ENCODE measurements around the gene SLC26A4.
A peak's percentile ranks its signal among the peaks of the same experiment; 100 is the strongest.
"Not testable (repeated sequence)": the region's sequence is repeated elsewhere in the genome, so short reads cannot be mapped to it uniquely, and the experiment has no call there.

Gene SLC26A4

DNA sequence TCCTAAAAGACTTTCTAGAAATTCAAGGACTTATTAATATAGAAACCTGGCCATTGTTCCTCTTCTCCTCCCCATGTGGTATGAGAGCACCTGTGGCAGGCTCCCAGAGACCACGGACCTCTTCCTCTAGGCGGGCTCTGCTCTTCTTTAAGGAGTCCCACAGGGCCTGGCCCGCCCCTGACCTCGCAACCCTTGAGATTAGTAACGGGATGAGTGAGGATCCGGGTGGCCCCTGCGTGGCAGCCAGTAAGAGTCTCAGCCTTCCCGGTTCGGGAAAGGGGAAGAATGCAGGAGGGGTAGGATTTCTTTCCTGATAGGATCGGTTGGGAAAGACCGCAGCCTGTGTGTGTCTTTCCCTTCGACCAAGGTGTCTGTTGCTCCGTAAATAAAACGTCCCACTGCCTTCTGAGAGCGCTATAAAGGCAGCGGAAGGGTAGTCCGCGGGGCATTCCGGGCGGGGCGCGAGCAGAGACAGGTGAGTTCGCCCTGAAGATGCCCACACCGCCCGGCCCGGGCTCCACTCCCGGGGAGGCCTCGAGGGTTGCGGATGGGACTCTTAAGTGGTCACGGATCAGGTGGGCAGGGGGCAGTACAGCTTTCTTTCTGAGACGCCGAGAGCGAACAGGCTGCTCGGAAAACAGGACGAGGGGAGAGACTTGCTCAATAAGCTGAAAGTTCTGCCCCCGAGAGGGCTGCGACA, at the start of gene SLC26A4:
Gene SLC26A4 (plus strand): TSS at position 448 of the 700 bp plus-strand sequence. CDS start 814 bp downstream, outside the sequence.
- DNase-seq (ENCODE audit: low spot score): no peak

DNA sequence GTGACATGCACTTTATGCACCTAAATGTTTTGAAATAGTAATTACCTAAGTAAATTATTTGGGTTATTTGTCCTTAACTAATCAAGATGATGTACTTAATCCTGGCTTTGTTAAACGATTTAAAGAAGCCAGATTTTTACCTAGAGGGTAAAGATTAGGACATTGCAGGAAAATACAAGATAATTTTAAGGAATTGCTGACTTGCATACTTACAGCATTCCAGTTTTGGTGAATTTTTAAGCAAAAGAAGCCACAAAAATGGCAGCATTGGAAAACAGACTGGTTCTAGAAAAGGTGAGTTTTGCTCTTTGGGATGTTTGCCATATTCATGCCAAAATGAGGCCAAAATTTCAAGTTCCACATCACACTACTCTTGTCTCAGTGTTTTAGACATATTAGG, 47.2 kb upstream of the SLC26A4 start:
- no peak for DNase-seq (ENCODE audit: low spot score)

DNA sequence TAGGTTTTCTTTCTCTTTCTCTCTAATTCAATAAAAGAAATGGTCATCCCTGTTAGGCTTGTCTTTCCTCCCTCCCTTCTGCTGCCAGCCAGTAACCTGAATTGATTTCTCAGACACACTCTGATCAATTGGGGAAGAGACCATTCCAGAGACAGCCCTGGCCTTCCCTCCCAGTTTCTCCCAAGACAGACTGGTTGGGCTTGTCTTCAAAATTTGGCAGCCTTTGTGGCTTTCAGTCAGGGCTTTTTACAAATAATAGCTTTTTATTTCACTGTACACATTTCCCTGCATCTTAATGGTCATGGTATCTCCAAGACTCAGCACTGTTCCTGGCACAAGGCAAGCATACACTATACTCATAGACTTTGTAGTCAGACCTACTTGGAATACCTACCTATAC, 46.7 kb upstream of the SLC26A4 start:
- no peak for DNase-seq (ENCODE audit: low spot score)

DNA sequence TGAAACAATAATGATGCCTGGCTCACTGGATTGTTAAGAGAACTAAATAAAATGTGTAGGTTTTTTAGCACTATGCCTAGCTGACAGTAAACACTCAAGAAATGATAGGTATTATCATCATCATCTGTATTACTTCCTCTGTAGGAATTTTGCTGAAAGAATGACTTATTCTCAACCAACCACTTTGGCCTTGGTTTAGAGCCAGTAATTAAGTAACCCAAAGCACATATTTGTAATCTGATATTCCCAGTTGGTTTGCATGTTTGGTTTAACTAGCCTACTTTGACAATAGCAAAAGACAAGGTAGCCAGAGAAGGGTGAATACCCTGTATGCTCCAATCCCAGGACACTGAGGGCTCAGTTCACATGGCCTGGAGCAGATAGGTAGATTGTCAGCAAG, 46.2 kb upstream of the SLC26A4 start:
- DNase-seq (ENCODE audit: low spot score): no peak

DNA sequence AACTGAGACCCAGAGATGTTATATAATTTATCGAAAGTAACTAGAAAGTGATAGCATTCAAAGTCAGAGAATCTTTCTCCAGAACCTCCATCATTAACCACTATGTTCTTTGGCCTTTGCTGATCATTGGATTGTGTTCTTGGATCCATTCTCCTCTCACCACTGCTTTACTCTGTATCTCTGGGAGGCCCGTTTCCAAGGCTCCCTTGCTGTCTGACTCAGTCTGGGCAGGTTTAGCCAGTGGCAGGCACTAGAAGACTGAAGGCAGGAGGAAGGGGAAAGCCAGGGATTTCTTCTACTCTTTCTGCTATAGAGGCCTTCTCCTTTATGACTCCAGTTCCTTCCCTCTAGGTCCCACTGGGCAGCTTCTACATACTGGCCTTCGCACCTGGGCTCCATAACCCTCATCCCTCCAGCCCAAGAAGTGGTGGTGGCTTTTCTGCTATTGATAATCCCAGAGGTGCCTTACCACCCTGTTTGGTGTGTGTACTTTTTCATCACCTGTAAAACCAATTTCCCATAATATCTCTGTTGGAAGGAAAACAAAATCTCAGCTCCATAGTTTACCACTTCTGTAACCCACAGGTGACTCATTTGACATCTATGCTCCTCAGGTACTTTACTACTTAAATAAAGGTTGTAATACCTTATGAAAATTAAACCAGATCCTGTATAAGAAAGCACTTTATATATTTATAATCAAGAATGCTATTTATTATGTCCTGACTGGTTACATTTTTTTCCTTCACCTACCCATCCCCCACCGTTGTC, 44.5 kb upstream of the SLC26A4 start:
- no peak for DNase-seq (ENCODE audit: low spot score)

DNA sequence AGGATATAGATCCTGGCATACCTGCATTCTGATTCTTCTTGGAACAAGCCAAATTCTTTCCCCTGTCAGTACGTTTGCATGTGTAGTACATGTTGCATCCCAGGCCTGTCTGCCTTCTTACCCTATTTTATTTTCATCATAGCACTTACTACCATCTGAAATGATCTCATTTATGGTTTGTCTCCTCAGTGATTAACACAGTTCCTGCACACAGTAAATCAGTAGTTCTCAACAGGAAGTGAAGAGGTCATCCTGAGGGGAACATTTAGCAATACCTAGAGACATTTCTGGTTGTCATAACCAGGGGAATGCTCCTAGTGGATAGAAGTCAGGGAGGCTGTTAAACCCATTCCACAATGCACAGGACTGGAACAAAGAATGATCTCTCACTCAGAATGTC, 38.2 kb upstream of the SLC26A4 start:
- peak; percentile 68 for DNase-seq (ENCODE audit: low spot score)

DNA sequence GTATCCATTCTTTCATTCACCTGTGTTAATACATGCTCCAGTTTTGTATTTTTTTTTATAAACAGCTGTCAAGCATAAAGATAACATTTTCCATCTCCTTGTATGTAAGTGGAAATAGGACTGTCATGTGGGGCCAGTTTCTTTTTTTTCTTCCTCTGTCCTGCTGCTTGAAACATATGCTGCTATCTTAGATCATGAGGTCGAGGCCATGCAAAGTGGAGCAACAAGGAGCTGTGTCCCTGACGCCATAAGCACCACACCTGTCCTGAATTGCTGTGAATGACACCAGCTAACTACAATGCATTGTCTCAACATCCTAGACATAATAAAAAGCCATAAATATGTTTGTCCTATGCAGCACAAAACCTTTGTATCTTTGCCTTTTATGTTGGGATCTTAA, 37.7 kb upstream of the SLC26A4 start:
- DNase-seq (ENCODE audit: low spot score): no peak

DNA sequence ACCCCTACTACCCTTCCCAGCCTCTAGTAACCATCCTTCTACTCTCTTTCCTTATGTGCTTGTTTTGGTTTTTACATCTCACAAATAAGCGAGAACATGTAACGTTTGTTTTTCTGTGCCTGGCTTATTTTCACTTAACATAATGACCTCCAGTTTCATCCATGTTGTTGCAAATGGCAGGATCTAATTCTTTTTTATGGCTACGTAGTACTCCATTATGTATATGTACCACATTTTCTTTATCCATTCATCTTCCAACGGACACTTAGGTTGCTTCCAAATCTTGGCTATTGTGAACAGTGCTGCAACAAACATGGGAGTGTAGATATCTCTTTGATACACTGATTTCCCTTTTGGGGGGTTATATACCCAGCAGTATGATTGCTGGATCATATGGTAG, 33.6 kb upstream of the SLC26A4 start:
- no peak for DNase-seq (ENCODE audit: low spot score)

DNA sequence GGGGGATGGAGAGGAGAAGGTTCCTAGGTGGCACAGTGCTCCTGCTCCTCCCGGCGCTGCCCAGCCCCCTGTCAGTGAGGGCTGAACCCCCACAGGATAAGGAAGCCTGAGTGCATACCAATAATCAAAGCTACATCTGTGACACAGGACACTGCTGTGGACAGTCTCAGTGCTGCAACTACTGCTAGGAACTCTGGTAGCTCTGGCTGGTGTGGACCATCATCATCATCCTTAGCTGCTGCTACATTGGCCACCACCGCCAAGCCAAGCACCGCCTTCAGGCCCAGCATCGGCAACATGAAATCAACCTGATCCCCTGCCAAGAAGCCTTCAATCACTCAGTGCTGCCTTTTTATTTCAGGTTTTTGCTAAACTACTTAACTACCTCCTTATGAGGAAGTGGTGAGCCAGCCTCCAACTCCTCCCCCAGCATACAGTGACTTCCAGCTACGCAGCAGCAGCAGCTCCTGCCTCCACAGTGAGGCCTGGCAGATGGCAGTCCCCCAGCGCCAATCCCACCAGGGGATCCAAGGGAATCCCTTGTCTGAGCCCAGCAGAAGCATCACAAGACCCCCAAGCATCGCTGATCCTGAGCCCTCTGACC, 32.1 kb upstream of the SLC26A4 start:
- no peak for DNase-seq (ENCODE audit: low spot score)

DNA sequence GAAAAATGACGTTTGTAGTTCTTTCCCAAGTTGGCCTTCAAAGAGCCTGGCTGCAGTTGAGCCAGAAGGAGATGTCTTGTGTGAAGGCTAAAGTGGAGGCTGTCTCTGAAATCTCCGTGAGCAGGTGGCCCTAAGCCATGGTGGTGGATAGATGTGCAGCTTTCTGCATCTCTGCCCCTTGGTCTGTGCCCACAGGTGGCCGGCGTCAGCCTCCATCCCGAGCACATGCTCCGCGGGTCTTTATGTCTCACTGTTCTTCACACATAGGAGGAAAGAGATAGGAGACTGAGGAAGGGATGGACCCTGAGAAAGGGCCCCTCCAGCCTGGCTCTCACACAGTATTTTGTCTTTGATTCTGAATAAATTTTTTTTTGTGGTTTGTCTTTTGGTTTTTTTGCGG, 30.3 kb upstream of the SLC26A4 start:
- DNase-seq (ENCODE audit: low spot score): no peak

DNA sequence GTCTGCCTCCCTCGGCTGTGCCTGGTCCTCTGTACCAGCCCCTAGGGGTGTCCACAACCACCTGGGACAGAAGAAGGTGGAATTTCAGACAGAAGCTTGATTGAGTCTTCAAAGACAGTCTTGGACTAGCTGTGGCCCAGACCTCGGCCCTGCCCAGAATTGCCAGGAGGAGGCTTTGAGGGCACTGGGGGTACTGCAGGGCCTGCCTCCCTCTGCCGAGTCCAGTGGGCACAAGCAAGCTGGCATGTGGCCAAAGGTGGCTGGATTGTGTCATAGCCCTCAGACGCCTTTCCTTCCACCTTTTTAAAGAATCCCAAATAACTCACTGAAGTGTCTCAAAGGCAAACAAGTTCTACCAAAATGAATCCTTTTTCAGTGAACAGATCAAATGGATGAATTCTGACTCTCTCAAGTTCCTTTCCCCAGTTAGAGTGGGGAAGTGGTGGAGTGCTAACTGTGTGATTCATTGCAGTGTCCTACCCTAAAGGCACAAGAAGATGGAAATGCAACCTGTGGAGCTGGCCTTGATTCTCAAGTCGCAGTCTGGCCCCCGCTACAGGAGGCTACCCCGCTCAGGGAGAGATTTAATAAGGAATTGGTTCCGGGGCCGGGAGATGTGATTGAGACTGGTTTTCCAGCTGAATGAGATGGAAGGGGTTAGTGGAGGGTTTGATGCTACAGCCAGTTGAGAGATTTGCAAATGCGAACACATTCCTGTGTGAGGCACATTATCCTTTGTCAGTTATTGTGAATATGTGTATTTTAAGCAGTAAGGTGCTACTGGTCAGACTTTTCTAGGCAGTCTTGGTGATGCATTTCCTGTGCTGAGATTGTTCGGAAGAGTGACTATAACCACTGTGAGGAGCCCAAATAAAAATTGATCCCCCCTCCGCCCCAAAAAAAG, 28.8 kb upstream of the SLC26A4 start:
- peak; percentile 14 for DNase-seq (ENCODE audit: low spot score)

DNA sequence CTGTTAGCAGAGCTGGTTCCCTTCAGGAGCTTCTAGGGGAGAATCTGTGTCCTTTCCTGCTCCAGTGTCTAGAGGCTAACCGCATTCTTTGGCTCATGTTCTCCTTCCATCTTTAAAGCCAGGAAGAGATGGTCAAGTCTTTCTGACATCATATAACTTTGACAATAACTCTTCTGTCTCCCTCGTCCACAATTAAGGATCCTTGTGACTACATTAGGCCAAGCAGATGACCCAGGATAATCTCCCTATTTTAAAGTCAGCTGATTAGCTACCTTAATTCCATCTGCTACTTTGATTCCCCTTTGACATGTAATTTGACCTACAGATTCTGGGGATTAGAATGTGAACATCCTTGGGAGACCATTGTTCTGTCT, 28.1 kb upstream of the SLC26A4 start:
- no peak for DNase-seq (ENCODE audit: low spot score)

DNA sequence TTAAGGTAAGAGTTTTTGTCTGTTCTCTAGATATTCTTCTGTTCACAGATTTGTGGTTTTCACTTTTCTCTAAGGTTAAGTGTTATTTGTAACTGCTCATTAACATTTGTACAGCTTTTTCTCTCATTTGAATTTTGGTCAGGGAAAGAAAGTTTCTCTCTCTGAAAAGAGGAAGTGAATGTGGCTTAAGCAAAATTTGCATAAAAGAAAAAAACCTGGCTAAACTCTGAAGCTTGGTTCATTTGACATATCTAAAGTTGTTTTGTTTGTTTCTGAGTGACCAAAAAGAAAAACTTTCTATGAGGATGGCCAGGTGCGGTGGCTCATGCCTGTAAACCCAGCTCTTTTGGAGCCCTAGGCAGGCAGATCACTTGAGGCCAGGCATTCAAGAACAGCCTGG, 22.0 kb upstream of the SLC26A4 start:
- no peak for DNase-seq (ENCODE audit: low spot score)

DNA sequence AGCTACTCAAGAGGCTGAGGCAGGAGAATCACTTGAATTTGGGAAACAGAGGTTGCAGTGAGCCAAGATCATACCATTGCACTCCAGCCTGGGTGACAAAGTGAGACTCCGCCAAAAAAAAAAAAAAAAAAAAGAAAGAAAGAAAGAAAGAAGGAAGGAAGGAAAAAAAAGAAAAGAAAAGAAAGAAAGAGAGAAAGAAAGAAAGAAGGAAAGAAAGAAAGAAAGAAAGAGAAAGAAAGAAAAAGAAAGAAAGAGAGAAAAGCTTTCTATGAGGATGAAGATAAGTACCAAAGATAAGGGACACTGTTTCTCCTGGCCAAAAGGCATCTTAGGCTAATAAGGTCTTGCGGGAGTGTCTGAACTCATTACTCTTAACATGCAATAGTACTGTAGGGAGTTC, 21.6 kb upstream of the SLC26A4 start:
- DNase-seq (ENCODE audit: low spot score): not testable (repeated sequence)

DNA sequence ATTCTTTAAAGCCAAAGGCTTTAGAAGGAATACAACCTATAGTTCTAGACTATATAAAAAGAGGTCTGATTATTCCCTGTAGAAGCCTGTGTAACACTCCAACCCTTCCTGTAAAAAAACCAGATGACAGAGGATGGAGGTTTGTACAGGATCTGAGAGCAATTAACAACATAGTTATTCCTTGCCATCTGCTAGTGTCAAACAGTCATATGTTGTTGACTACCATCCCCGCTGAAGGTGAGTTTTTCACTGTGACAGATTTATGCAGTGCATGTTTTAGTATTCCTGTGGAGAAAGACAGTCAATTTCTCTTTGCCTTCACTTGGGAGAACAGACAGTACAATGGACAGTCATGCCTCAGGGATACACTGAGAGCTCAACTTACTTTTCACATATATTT, 19.0 kb upstream of the SLC26A4 start:
- no peak for DNase-seq (ENCODE audit: low spot score)

DNA sequence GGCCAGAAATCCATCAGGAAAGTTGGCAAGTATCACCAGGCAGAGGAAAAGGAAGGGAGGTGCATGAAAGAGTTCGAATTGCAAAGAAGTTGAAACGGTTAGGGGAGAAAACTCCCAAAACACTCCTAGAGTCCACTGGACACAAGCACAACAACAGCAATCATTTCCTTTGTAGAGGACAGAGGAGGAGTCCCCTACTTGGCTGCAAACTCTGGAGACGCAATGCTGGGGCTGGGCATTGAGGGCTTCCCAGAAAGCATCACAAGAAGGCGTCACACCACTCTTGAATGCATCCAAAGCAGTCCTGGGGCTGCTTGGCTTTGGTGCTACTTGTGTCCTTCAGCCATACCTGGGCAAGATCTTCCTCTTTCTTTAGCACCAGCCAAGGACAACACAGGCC, 18.1 kb upstream of the SLC26A4 start:
- DNase-seq (ENCODE audit: low spot score): no peak

DNA sequence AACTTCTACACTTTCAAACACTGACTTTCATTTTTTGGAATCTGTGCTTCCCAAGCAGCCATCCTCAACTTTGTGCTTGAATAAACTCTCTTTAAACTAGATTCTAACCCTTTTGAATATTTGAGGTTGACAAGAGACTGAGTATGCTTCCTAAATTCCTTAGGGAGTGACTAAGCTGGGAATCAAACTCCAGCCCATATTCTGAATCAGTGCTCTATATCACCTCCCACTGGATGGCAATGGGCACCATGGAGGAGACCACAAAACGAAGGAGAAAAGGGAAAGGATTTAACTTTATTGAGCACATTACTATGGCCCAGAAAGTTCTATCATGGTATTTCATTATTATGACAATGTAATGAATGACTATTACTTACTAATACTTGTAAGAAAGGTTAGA, 17.2 kb upstream of the SLC26A4 start:
- peak; percentile 78 for DNase-seq (ENCODE audit: low spot score)

DNA sequence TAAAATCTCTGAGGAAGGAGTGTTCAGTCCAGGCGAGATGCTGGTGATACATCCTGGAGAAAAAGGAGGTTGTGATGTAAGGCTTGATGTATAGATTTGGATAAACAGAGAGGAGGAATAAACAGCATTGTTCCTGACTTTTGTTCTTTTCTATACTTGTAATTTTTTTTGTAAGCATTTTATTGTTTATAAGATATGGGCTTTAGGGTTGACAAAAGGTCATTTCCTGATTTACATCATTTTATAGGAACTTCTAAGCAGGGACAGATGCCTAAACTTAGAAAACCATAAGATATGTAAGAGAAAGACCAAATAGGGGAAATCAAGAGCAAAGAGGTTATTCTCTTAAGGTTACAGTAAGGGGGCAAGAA, 16.7 kb upstream of the SLC26A4 start:
- DNase-seq (ENCODE audit: low spot score): no peak

DNA sequence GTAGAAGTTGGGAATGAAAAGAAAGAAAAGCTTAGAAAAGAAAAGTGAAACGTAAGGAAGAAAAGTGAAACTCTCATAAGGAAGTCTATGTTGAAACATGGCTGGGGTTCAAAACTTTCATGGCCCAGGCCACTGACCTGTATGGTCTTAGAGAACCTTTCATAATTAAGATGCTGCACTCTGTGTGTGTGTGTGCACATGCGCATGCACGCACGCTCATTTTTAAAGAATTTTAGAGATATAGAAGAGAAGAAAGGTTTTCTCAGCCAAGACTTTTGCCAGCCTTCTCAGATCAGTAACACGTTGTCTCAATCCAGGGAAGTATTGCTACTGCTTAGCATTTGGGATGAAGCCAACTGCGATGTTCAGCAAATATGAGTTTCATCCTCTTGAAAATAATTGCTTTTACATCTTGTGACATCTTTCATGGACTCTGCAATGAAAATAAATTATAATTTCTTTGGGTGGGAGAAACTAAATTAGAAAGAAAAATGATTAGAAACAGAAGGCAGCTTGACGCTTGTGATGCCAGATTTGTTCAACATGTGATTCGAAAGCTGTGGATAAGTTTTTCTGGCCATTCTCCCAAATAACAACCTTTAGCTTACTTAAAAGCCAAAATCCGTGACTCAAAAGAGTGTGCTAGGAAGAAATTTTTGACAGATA, 16.2 kb upstream of the SLC26A4 start:
- no peak for DNase-seq (ENCODE audit: low spot score)

DNA sequence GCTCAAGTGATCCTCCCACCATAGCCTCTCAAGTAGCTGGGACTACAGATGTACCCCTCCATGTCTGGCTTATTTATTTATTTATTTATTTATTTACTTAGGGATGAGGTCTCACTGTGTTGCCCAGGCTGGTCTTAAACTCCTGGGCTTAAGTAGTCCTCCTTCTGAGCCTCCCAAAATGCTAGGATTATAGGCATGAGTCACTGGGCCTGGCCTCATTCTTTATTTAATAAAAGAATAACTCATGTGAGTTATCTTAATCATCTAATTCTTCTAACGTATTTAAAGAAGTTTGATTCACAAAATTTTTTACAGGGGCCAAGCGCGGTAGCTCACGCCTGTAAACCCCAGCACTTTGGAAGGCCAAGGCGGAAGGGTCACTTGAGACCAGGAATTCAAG, 8.0 kb upstream of the SLC26A4 start:
- DNase-seq (ENCODE audit: low spot score): no peak

DNA sequence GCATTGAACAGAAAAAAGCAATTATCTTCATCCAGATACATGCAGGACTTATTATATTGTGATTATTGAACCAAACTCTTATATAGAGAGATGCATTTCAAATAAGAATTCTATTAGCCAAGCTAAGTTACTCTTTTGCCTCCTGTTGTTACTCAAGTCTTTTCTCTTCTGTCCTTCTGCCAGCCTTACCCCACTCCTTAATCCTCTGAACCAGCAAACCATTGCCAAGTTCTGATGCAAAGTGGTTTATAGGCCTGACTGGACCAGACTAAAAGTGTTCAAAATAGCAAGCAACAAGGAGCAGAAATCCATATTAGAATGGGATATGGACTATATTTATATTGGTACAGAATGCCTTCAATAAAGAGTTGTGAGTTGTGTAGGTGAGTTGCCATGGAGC, 2.2 kb upstream of the SLC26A4 start:
- no peak for DNase-seq (ENCODE audit: low spot score)

DNA sequence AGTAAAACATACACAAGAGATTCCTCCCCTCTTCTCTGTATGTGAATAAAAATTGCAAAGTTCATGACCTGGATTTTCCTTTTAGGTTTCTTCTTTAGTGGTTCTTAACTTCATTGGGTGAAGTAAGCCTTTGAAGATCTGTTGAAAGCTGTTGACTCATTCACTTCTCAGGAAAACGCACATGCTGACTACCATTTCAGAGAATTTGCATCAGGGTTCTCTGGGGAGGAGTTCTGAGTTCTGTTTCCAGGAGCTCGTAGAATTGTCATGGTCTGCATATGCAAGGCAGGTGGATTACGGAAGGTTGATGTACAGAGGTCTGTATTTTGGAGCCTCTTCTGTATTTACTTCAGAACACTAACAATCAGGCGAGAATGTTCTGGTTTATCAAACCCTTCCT, 962 bp upstream of the SLC26A4 start:
- DNase-seq (ENCODE audit: low spot score): peak; percentile 64
